ENCODE measurements around the gene SLC38A10.

GRCh38 chr17:81260171-81260570, 34.9 kb downstream of the SLC38A10 start:
- TF ChIP-seq IRF3 (IDR thresholded peaks at IDR 0.05): no peak
- TF ChIP-seq ZBTB40 (IDR thresholded peaks at IDR 0.05; ENCODE audit: borderline replicate concordance): no peak
- TF ChIP-seq CTCF (IDR thresholded peaks at IDR 0.05 in 2 of 3, conservative IDR thresholded peaks at IDR 0.05 in 1 of 3; ENCODE audit: control insufficient read depth in 2 of 3, extremely low read depth in 1 of 3, insufficient read depth in 1 of 3, low read depth in 3 of 3, low read length in 3 of 3): no peak
